ENCODE data around the gene ISL1. TPM values are rescaled to one million over a fixed set of nuclear protein-coding genes. Genes with fewer than 3 reads are reported as not detected.

The ISL1 gene
- total RNA-seq, 2 experiments from 2014 or later = not detected

- intact Hi-C loops (cut with micrococcal nuclease; ENCODE audit: unreplicated experiment) = no loop called here
- no TSS peak for BruUV-seq (replicated peaks)
- H3K9me2 ChIP-seq (ENCODE audit: insufficient read depth, low read length) = no peaks in the 10 kb centered on the region
- H3K36me3 ChIP-seq (ENCODE audit: insufficient read depth, low read length) = no peaks in the 10 kb centered on the region
- CTCF ChIA-PET (ENCODE audit: unreplicated experiment) = no interaction called here
- no peaks in the 10 kb centered on the region for H4K20me1 ChIP-seq (ENCODE audit: insufficient read depth, low read length)
- H2AFZ ChIP-seq (ENCODE audit: low read length) = no peak overlapping the region
- H3K27ac ChIP-seq (ENCODE audit: low read depth, low read length, poor library complexity, severe bottlenecking) = no peak overlapping the region
- no peak overlapping the region for H3K4me2 ChIP-seq (ENCODE audit: low read length)
- no peaks in the 10 kb centered on the region for H3K9me3 ChIP-seq (ENCODE audit: low read length)
- H3K4me1 ChIP-seq (ENCODE audit: insufficient read depth, low read length, poor library complexity, severe bottlenecking) = no peaks in the 10 kb centered on the region
- H3K4me3 ChIP-seq (ENCODE audit: low read depth, low read length, poor library complexity, severe bottlenecking) = no peak overlapping the region
- DNase-seq (ENCODE audit: low spot score) = no peak
- TF ChIP-seq EZH2phosphoT487 (IDR thresholded peaks at IDR 0.05; ENCODE audit: borderline replicate concordance, low read depth, low read length) (no peak), CTCF (conservative IDR thresholded peaks at IDR 0.05; ENCODE audit: low read length) (no peak)
- H3K79me2 ChIP-seq (ENCODE audit: insufficient read depth, low read depth, low read length) = no peaks in the 10 kb centered on the region
- POLR2A ChIA-PET = no interaction called here
Observed at GRCh38 chr5:51391175-51391574, 7.9 kb downstream of the ISL1 start.

GRCh38 chr5:51392689-51393199 lies 9.5 kb downstream of the ISL1 start:
- Histone ChIP-seq H3K4me1 (ENCODE audit: insufficient read depth, low read length, poor library complexity, severe bottlenecking) (no peaks in the 10 kb centered on the region), H3K79me2 (ENCODE audit: insufficient read depth, low read depth, low read length) (no peaks in the 10 kb centered on the region), H3K4me3 (ENCODE audit: low read depth, low read length, poor library complexity, severe bottlenecking) (no peak overlapping the region), H3K4me2 (ENCODE audit: low read length) (no peak overlapping the region), H3K27ac (ENCODE audit: low read depth, low read length, poor library complexity, severe bottlenecking) (no peak overlapping the region), H3K36me3 (ENCODE audit: insufficient read depth, low read length) (no peaks in the 10 kb centered on the region), H3K9me2 (ENCODE audit: insufficient read depth, low read length) (no peaks in the 10 kb centered on the region), H4K20me1 (ENCODE audit: insufficient read depth, low read length) (no peaks in the 10 kb centered on the region), H2AFZ (ENCODE audit: low read length) (no peak overlapping the region), H3K9me3 (ENCODE audit: low read length) (no peaks in the 10 kb centered on the region)
- DNase-seq (ENCODE audit: low spot score) = no peak
- no TSS peak for BruUV-seq (replicated peaks)
- POLR2A ChIA-PET = interaction anchor here (1.0 kb wide), 1 partner anchor 351 kb away, joined by 3 read pairs; no protein-coding TSS in a partner anchor
- no peak for TF ChIP-seq CTCF (conservative IDR thresholded peaks at IDR 0.05; ENCODE audit: low read length)
- TF ChIP-seq EZH2phosphoT487 (IDR thresholded peaks at IDR 0.05; ENCODE audit: borderline replicate concordance, low read depth, low read length) = no peak
- intact Hi-C loops (cut with micrococcal nuclease; ENCODE audit: unreplicated experiment) = no loop called here
- CTCF ChIA-PET (ENCODE audit: unreplicated experiment) = no interaction called here

- no peaks in the 10 kb centered on the region for H4K20me1 ChIP-seq (ENCODE audit: insufficient read depth, low read length)
Observed at GRCh38 chr5:51394609-51395008, 11.4 kb downstream of the ISL1 start.

More at GRCh38 chr5:51394609-51395008, 11.4 kb downstream of the ISL1 start:
- DNase-seq (ENCODE audit: low spot score) = no peak
- Histone ChIP-seq H3K4me1 (ENCODE audit: insufficient read depth, low read length, poor library complexity, severe bottlenecking) (no peaks in the 10 kb centered on the region), H3K36me3 (ENCODE audit: insufficient read depth, low read length) (no peaks in the 10 kb centered on the region), H3K9me3 (ENCODE audit: low read length) (no peaks in the 10 kb centered on the region), H2AFZ (ENCODE audit: low read length) (no peak overlapping the region), H3K79me2 (ENCODE audit: insufficient read depth, low read depth, low read length) (no peaks in the 10 kb centered on the region), H3K4me3 (ENCODE audit: low read depth, low read length, poor library complexity, severe bottlenecking) (no peak overlapping the region), H3K27ac (ENCODE audit: low read depth, low read length, poor library complexity, severe bottlenecking) (no peak overlapping the region), H3K4me2 (ENCODE audit: low read length) (no peak overlapping the region), H3K9me2 (ENCODE audit: insufficient read depth, low read length) (no peaks in the 10 kb centered on the region)
- TF ChIP-seq EZH2phosphoT487 (IDR thresholded peaks at IDR 0.05; ENCODE audit: borderline replicate concordance, low read depth, low read length) (no peak), CTCF (conservative IDR thresholded peaks at IDR 0.05; ENCODE audit: low read length) (no peak)
- intact Hi-C loops (cut with micrococcal nuclease; ENCODE audit: unreplicated experiment) = no loop called here
- CTCF ChIA-PET (ENCODE audit: unreplicated experiment) = no interaction called here
- POLR2A ChIA-PET = no interaction called here
- no TSS peak for BruUV-seq (replicated peaks)

All from OCI-LY7 (cell line).